Bone marrow (tissue), 2 donors: ENCODE data around the gene TUFM.
"Not testable (repeated sequence)": the region's sequence is repeated elsewhere in the genome, so short reads cannot be mapped to it uniquely, and the experiment has no call there.

Experiments used
- DNase-seq, 2 donors: peaks; one replicate each; lab custom pipeline; 2025; lab: John Stamatoyannopoulos, UW

TUFM gene

GRCh38 chr16:28846080-28846932 is at the start of gene TUFM:
TSS of gene TUFM (minus strand) at chr16:28846348. CDS start at chr16:28846269, 79 bp downstream.
- peak; percentile 86 to 99 for DNase-seq

GRCh38 chr16:28895609-28896008 is 49.5 kb upstream of the TUFM start:
- DNase-seq = no peak

GRCh38 chr16:28893291-28893690 is 47.1 kb upstream of the TUFM start:
- no peak for DNase-seq

- no peak for DNase-seq
Observed at GRCh38 chr16:28891964-28892890, 46.1 kb upstream of the TUFM start.

- DNase-seq = not testable (repeated sequence)
Observed at GRCh38 chr16:28890355-28890754, 44.2 kb upstream of the TUFM start.

GRCh38 chr16:28886945-28887344 is 40.8 kb upstream of the TUFM start:
- DNase-seq = no peak

- DNase-seq = no peak
Observed at GRCh38 chr16:28884045-28884444, 37.9 kb upstream of the TUFM start.

GRCh38 chr16:28883221-28883996 is 37.3 kb upstream of the TUFM start:
- no peak for DNase-seq

- no peak for DNase-seq
Observed at GRCh38 chr16:28882551-28883160, 36.5 kb upstream of the TUFM start.

- DNase-seq = not testable (repeated sequence)
Observed at GRCh38 chr16:28881565-28881964, 35.4 kb upstream of the TUFM start.

GRCh38 chr16:28880955-28881354 is 34.8 kb upstream of the TUFM start:
- DNase-seq = no peak

- DNase-seq = no peak
Observed at GRCh38 chr16:28880589-28880915, 34.4 kb upstream of the TUFM start.

GRCh38 chr16:28879841-28880588 is 33.9 kb upstream of the TUFM start:
- DNase-seq = peak; percentile 65 to 70

GRCh38 chr16:28879261-28879840 is 33.2 kb upstream of the TUFM start:
- no peak for DNase-seq

GRCh38 chr16:28878083-28878926 is 32.2 kb upstream of the TUFM start, which contains the start of gene ATP2A1:
TSS of gene ATP2A1 (plus strand) at chr16:28878488. CDS start at chr16:28878672, 184 bp downstream.
- no peak for DNase-seq

GRCh38 chr16:28877655-28878000 is 31.5 kb upstream of the TUFM start:
- no peak for DNase-seq

GRCh38 chr16:28876973-28877654 is 31.0 kb upstream of the TUFM start:
- no peak for DNase-seq

GRCh38 chr16:28876019-28876659 is 30.0 kb upstream of the TUFM start:
- DNase-seq = no peak
